Smooth muscle cell (in vitro differentiated cells): Measurements from ENCODE around the gene TMEFF2. TPM values are rescaled to one million over a fixed set of nuclear protein-coding genes. Genes with fewer than 3 reads are reported as not detected.

Experiments used
- DNase-seq: peaks from one replicate; lab custom pipeline; 2025; ENCODE audit not compliant: unreplicated experiment; lab: John Stamatoyannopoulos, UW
- H2AFZ ChIP-seq: fragments of 200-600 bp; sonication (generic); 2 replicates; pipeline ENCODE4 v1.6.0; 2016; ENCODE audit warnings: antibody characterized with exemption, low read depth, mild to moderate bottlenecking
- H3F3A ChIP-seq: fragments of 200-600 bp; sonication (generic); 2 replicates; pipeline ENCODE4 v1.6.0; 2017; ENCODE audit warnings: antibody characterized with exemption, low read depth
- H3K27ac ChIP-seq: fragments of 200-600 bp; sonication (generic); 2 replicates; pipeline ENCODE4 v1.5.1; 2016; ENCODE audit warnings: low read depth, mild to moderate bottlenecking
- H3K27me3 ChIP-seq: fragments of 200-600 bp; sonication (generic); 2 replicates; pipeline ENCODE4 v1.6.1; 2016; ENCODE audit warnings: low read depth, mild to moderate bottlenecking
- H3K36me3 ChIP-seq: fragments of 200-600 bp; sonication (generic); 2 replicates; pipeline ENCODE4 v1.5.1; 2016; ENCODE audit warnings: low read depth
- H3K4me1 ChIP-seq: fragments of 200-600 bp; sonication (generic); 2 replicates; pipeline ENCODE4 v1.5.1; 2016; ENCODE audit warnings: low read depth
- H3K4me2 ChIP-seq: fragments of 200-600 bp; sonication (generic); 2 replicates; pipeline ENCODE4 v1.6.0; 2016; ENCODE audit warnings: mild to moderate bottlenecking
- H3K4me3 ChIP-seq: fragments of 200-600 bp; sonication (generic); 2 replicates; pipeline ENCODE4 v1.5.1; 2016; ENCODE audit warnings: mild to moderate bottlenecking
- H3K79me2 ChIP-seq: fragments of 200-600 bp; sonication (generic); 2 replicates; pipeline ENCODE4 v1.6.0; 2016; ENCODE audit warnings: low read depth, mild to moderate bottlenecking
- H3K9ac ChIP-seq: fragments of 200-600 bp; sonication (generic); 2 replicates; pipeline ENCODE4 v1.6.0; 2016; ENCODE audit warnings: low read depth
- H3K9me3 ChIP-seq: fragments of 200-600 bp; sonication (generic); replicated peaks from 2 replicates; pipeline ENCODE4 v1.5.1; 2016; ENCODE audit warnings: low read depth
- H4K20me1 ChIP-seq: fragments of 200-600 bp; sonication (generic); 2 replicates; pipeline ENCODE4 v1.6.0; 2016; ENCODE audit warnings: low read depth
- CTCF ChIP-seq: fragments of 200-600 bp; sonication (generic); IDR thresholded peaks from 2 replicates; pipeline ENCODE4 v1.5.1; 2017; ENCODE audit warnings: borderline replicate concordance, mild to moderate bottlenecking, antibody characterized with exemption; ENCODE audit not compliant: insufficient read depth, poor library complexity, severe bottlenecking
- WGBS: methylation state at CpG from one replicate; pipeline ENCODE4 v1.1.7; 2016; ENCODE audit warnings: low lambda C conversion rate; 5-methylcytosine and 5-hydroxymethylcytosine counted together
- polyA plus RNA-seq: library from polyadenylated mRNA; unstranded; fragments of >200 nt; fragmentation: Nextera tagmentation; extraction: Ambion mirVana; gene quantifications from 2 replicates; pipeline ENCODE4 v1.2.1, GENCODE V29; 2016
- total RNA-seq: library from RNA; depleted of rRNA; stranded (reverse); fragments of >200 nt; gene quantifications from 2 replicates; pipeline ENCODE4 v1.2.3, GENCODE V29; 2014

TMEFF2 gene
- total and polyA plus RNA-seq, 2 experiments from 2014 or later = not detected

- no peak overlapping the region for H3K27ac ChIP-seq
- no peaks in the 10 kb centered on the region for H3K4me1 ChIP-seq
- no peak for DNase-seq
- no peaks in the 10 kb centered on the region for H3K79me2 ChIP-seq
- no peaks in the 10 kb centered on the region for H3K9me3 ChIP-seq
- no peaks in the 10 kb centered on the region for H3F3A ChIP-seq
- no peaks in the 10 kb centered on the region for H3K36me3 ChIP-seq
- no peak for TF ChIP-seq CTCF
- H3K9ac ChIP-seq = no peak overlapping the region
- H2AFZ ChIP-seq = no peak overlapping the region
- no peaks in the 10 kb centered on the region for H4K20me1 ChIP-seq
- 93% methylated on average over 1 of the region's 1 CpG for WGBS
- H3K4me2 ChIP-seq = no peak overlapping the region
- H3K27me3 ChIP-seq = no peaks in the 10 kb centered on the region
- H3K4me3 ChIP-seq = no peak overlapping the region
Measured at GRCh38 chr2:192124571-192124970, 70.2 kb downstream of the TMEFF2 start.

GRCh38 chr2:192123847-192124246 is 70.9 kb downstream of the TMEFF2 start:
- Histone ChIP-seq H3K27ac (no peak overlapping the region), H4K20me1 (no peaks in the 10 kb centered on the region), H3K9me3 (no peaks in the 10 kb centered on the region), H3F3A (no peaks in the 10 kb centered on the region), H3K36me3 (no peaks in the 10 kb centered on the region), H3K27me3 (no peaks in the 10 kb centered on the region), H3K4me1 (no peaks in the 10 kb centered on the region), H3K4me3 (no peak overlapping the region), H2AFZ (no peak overlapping the region), H3K4me2 (no peak overlapping the region), H3K79me2 (no peaks in the 10 kb centered on the region), H3K9ac (no peak overlapping the region)
- no peak for DNase-seq
- TF ChIP-seq CTCF = no peak

DNA sequence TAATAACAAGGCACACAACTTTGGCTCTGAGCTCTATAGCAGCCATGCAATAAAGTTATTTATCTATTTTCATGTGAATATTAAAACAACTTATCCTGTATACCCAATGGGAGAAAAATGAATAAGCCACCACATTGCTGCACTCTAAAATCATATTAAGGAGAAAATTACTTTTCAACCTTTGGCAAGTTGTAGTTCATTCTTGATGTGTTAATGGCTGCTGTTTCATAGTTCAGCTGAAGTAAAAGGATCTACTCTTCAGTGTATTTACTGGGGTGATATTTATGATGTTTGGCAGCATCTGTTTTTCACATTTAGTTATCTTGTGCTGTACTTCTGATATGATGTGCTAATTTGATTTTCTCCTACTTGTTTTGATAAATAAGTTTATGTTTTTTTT is 71.8 kb downstream of the TMEFF2 start:
- Histone ChIP-seq H3K4me1 (no peaks in the 10 kb centered on the region), H3K36me3 (no peaks in the 10 kb centered on the region), H3F3A (no peaks in the 10 kb centered on the region), H3K9ac (no peak overlapping the region), H3K9me3 (no peaks in the 10 kb centered on the region), H2AFZ (no peak overlapping the region), H3K79me2 (no peaks in the 10 kb centered on the region), H3K4me3 (no peak overlapping the region), H3K27me3 (no peaks in the 10 kb centered on the region), H3K27ac (no peak overlapping the region), H4K20me1 (no peaks in the 10 kb centered on the region), H3K4me2 (no peak overlapping the region)
- DNase-seq = no peak
- no peak for TF ChIP-seq CTCF

DNA sequence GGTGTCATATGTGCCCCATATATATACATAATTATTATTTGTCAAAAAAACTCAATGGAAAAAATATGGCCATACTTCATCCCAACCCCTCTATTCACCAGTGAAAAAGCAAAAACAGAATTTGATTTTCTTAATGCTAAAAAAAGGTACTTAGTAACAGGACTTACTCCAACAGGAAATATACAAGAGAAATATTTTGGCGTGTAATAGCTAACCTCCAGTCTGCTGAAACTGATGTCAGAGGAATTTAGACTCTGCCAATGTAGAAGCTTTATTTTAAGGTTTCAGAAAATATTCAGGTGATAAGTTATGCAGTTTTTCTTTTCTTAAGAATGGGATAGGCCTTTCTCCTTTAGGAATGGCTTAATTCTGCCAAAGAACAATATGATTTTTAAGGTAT is 72.6 kb downstream of the TMEFF2 start:
- Histone ChIP-seq H3K79me2 (no peaks in the 10 kb centered on the region), H3K36me3 (no peaks in the 10 kb centered on the region), H3K27ac (no peak overlapping the region), H3K4me2 (no peak overlapping the region), H3K9ac (no peak overlapping the region), H4K20me1 (no peaks in the 10 kb centered on the region), H3K4me3 (no peak overlapping the region), H3K27me3 (no peaks in the 10 kb centered on the region), H3K4me1 (no peaks in the 10 kb centered on the region), H3F3A (no peaks in the 10 kb centered on the region), H2AFZ (no peak overlapping the region), H3K9me3 (no peaks in the 10 kb centered on the region)
- DNase-seq = no peak
- no peak for TF ChIP-seq CTCF
- WGBS = 96% methylated on average over 1 of the region's 1 CpG
